ENCODE results near the gene PRDX6.
"Not testable (repeated sequence)": the region's sequence is repeated elsewhere in the genome, so short reads cannot be mapped to it uniquely, and the experiment has no call there.

Gene PRDX6

GRCh38 chr1:173445656-173446055 is 31.5 kb upstream of the PRDX6 start:
- no peak overlapping the region for H3K4me3 ChIP-seq (replicated peaks; ENCODE audit: low read depth, low read length)
- no peak for TF ChIP-seq CTCF (IDR thresholded peaks at IDR 0.05; ENCODE audit: low read depth, low read length, missing control alignments)
- no peak for DNase-seq (ENCODE audit: extremely low read depth, low read depth)

GRCh38 chr1:173447224-173447623 is 29.9 kb upstream of the PRDX6 start:
- H3K4me3 ChIP-seq (replicated peaks; ENCODE audit: low read depth, low read length) = no peak overlapping the region
- DNase-seq (ENCODE audit: extremely low read depth, low read depth) = no peak
- TF ChIP-seq CTCF (IDR thresholded peaks at IDR 0.05; ENCODE audit: low read depth, low read length, missing control alignments) = no peak

GRCh38 chr1:173448945-173449344 is 28.2 kb upstream of the PRDX6 start:
- no peak for TF ChIP-seq CTCF (IDR thresholded peaks at IDR 0.05; ENCODE audit: low read depth, low read length, missing control alignments)
- H3K4me3 ChIP-seq (replicated peaks; ENCODE audit: low read depth, low read length) = no peak overlapping the region
- DNase-seq (ENCODE audit: extremely low read depth, low read depth) = no peak

GRCh38 chr1:173451981-173452380 is 25.2 kb upstream of the PRDX6 start:
- no peak overlapping the region for H3K4me3 ChIP-seq (replicated peaks; ENCODE audit: low read depth, low read length)
- DNase-seq (ENCODE audit: extremely low read depth, low read depth) = no peak
- TF ChIP-seq CTCF (IDR thresholded peaks at IDR 0.05; ENCODE audit: low read depth, low read length, missing control alignments) = no peak

GRCh38 chr1:173453982-173454381 is 23.2 kb upstream of the PRDX6 start:
- H3K4me3 ChIP-seq (replicated peaks; ENCODE audit: low read depth, low read length) = no peak overlapping the region
- no peak for DNase-seq (ENCODE audit: extremely low read depth, low read depth)
- TF ChIP-seq CTCF (IDR thresholded peaks at IDR 0.05; ENCODE audit: low read depth, low read length, missing control alignments) = no peak

- no peak overlapping the region for H3K4me3 ChIP-seq (replicated peaks; ENCODE audit: low read depth, low read length)
- TF ChIP-seq CTCF (IDR thresholded peaks at IDR 0.05; ENCODE audit: low read depth, low read length, missing control alignments) = no peak
Measured at GRCh38 chr1:173454966-173455524, 22.1 kb upstream of the PRDX6 start.

GRCh38 chr1:173459885-173460284 is 17.2 kb upstream of the PRDX6 start:
- no peak for DNase-seq (ENCODE audit: extremely low read depth, low read depth)
- H3K4me3 ChIP-seq (replicated peaks; ENCODE audit: low read depth, low read length) = no peak overlapping the region
- TF ChIP-seq CTCF (IDR thresholded peaks at IDR 0.05; ENCODE audit: low read depth, low read length, missing control alignments) = no peak

More at GRCh38 chr1:173454966-173455524, 22.1 kb upstream of the PRDX6 start:
- no peak for DNase-seq (ENCODE audit: extremely low read depth, low read depth)

- DNase-seq (ENCODE audit: extremely low read depth, low read depth); H3K4me3 ChIP-seq (replicated peaks; ENCODE audit: low read depth, low read length): not testable (repeated sequence)
Measured at GRCh38 chr1:173462666-173463065, 14.5 kb upstream of the PRDX6 start.

GRCh38 chr1:173464185-173464584 is 12.9 kb upstream of the PRDX6 start:
- not testable (repeated sequence) for H3K4me3 ChIP-seq (replicated peaks; ENCODE audit: low read depth, low read length); DNase-seq (ENCODE audit: extremely low read depth, low read depth)
